ENCODE measurements around the gene ZBTB7C.

DNA sequence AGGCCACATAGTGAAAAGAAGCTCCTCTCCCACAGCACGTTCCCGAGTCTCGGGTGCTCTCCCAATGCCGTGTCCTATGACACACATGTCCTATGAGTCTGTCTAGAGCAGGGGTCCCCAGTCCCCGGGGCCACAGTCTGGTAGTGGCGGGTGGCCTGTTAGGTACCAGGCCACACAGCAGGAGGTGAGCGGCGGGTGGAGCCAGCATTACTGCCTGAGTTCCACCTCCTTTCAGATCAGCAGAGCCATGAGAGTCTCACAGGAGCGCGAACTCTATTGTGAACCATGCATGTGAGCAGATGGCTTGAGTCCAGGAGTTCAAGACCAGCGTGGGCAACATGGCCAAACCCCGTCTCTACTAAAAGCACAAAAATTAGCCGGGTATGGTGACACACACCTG is 112.6 kb downstream of the ZBTB7C start:
- TF ChIP-seq CTCF (IDR thresholded peaks at IDR 0.05) (no peak), POLR2A (IDR thresholded peaks at IDR 0.05) (no peak)

Measured in body of pancreas (tissue), 4 donors.